Left ventricle myocardium inferior (tissue), 1 donor: ENCODE results near the gene UHRF2. TPM values are rescaled to one million over a fixed set of nuclear protein-coding genes. Genes with fewer than 3 reads are reported as not detected.
"Not testable (repeated sequence)": the region's sequence is repeated elsewhere in the genome, so short reads cannot be mapped to it uniquely, and the experiment has no call there.

Experiments
- DNase-seq: peaks from one replicate; pipeline ENCODE4 v3.0.0-alpha.2; 2020
- H3K27ac ChIP-seq: fragments of 200-600 bp; replicated peaks from 2 replicates; pipeline ENCODE4 v1.8.0; 2021
- H3K27me3 ChIP-seq: fragments of 200-600 bp; 2 replicates; pipeline ENCODE4 v1.8.0; 2021; ENCODE audit warnings: low read depth
- H3K36me3 ChIP-seq: fragments of 200-600 bp; 2 replicates; pipeline ENCODE4 v1.8.0; 2021
- H3K4me1 ChIP-seq: fragments of 200-600 bp; 2 replicates; pipeline ENCODE4 v1.8.0; 2021
- H3K4me3 ChIP-seq: fragments of 200-600 bp; 2 replicates; pipeline ENCODE4 v1.8.0; 2021; ENCODE audit warnings: mild to moderate bottlenecking, moderate library complexity
- H3K9me3 ChIP-seq: fragments of 200-600 bp; replicated peaks from 2 replicates; pipeline ENCODE4 v1.8.0; 2021
- CTCF ChIP-seq: fragments of 200-600 bp; IDR thresholded peaks from 2 replicates; pipeline ENCODE4 v1.8.0; 2021; ENCODE audit warnings: antibody characterized with exemption, mild to moderate bottlenecking, borderline replicate concordance
- intact Hi-C: fragments of 100-400 bp; cut with micrococcal nuclease; formaldehyde crosslinking; loops from one replicate; pipeline ENCODE4 v1.11.0; 2022
- total RNA-seq: library from RNA; stranded (reverse); fragmentation: NEBNext Ultra II Directional; extraction: Animal tissue kit (Norgen Biotek cat#: 25700); gene quantifications from one replicate; pipeline ENCODE4 v1.2.1, GENCODE V29; 2021
- donor health status: DM: no; HTN: yes; CAD: no; lungs with severe emphysema.

Gene UHRF2
- total RNA-seq, 1 donor from 2014 or later, result 14.1 TPM

GRCh38 chr9:6450641-6451375 lies 37.8 kb downstream of the UHRF2 start:
- intact Hi-C loops, result no loop called here
- no peak for TF ChIP-seq CTCF
- Histone ChIP-seq H3K4me3 (no peak overlapping the region), H3K4me1 (peaks cover 68% of the 10 kb centered on the region), H3K36me3 (no peaks in the 10 kb centered on the region), H3K27me3 (no peaks in the 10 kb centered on the region), H3K9me3 (peaks cover 8% of the 10 kb centered on the region), H3K27ac (no peak overlapping the region)
- no peak for DNase-seq

- H3K27me3 ChIP-seq, H3K4me3 ChIP-seq, H3K27ac ChIP-seq, intact Hi-C loops, H3K36me3 ChIP-seq, DNase-seq: not testable (repeated sequence)
- peaks cover 33% of the 10 kb centered on the region for H3K4me1 ChIP-seq
- H3K9me3 ChIP-seq, result peaks cover 16% of the 10 kb centered on the region
These were observed 42.3 kb downstream of the UHRF2 start for GRCh38 chr9:6455292-6455691.

GRCh38 chr9:6458704-6459103 lies 45.7 kb downstream of the UHRF2 start:
- H3K4me1 ChIP-seq, intact Hi-C loops, H3K27me3 ChIP-seq, H3K4me3 ChIP-seq, H3K27ac ChIP-seq, DNase-seq, H3K36me3 ChIP-seq: not testable (repeated sequence)
- peaks cover 16% of the 10 kb centered on the region for H3K9me3 ChIP-seq

- intact Hi-C loops, result no loop called here
- Histone ChIP-seq H3K4me1 (no peaks in the 10 kb centered on the region), H3K36me3 (no peaks in the 10 kb centered on the region), H3K9me3 (peaks cover 16% of the 10 kb centered on the region), H3K27me3 (no peaks in the 10 kb centered on the region), H3K27ac (no peak overlapping the region), H3K4me3 (no peak overlapping the region)
- no peak for DNase-seq
- no peak for TF ChIP-seq CTCF
These were observed 46.7 kb downstream of the UHRF2 start for GRCh38 chr9:6459718-6460117.

- no peaks in the 10 kb centered on the region for H3K4me1 ChIP-seq
- no peak overlapping the region for H3K27ac ChIP-seq
- H3K9me3 ChIP-seq, result peaks cover 11% of the 10 kb centered on the region
- no peak overlapping the region for H3K4me3 ChIP-seq
- no peak for TF ChIP-seq CTCF
- H3K27me3 ChIP-seq, result no peaks in the 10 kb centered on the region
- intact Hi-C loops, result no loop called here
- H3K36me3 ChIP-seq, result no peaks in the 10 kb centered on the region
- no peak for DNase-seq
These were observed 47.3 kb downstream of the UHRF2 start for GRCh38 chr9:6460189-6460768.

- Histone ChIP-seq H3K4me3 (no peak overlapping the region), H3K36me3 (no peaks in the 10 kb centered on the region), H3K9me3 (peaks cover 9% of the 10 kb centered on the region), H3K27me3 (no peaks in the 10 kb centered on the region), H3K4me1 (no peaks in the 10 kb centered on the region), H3K27ac (no peak overlapping the region)
- intact Hi-C loops, result no loop called here
- TF ChIP-seq CTCF, result no peak
- no peak for DNase-seq
These were observed 48.6 kb downstream of the UHRF2 start for GRCh38 chr9:6461619-6462018.
